ENCODE measurements around the gene ZNF407. TPM values are rescaled to one million over a fixed set of nuclear protein-coding genes. Genes with fewer than 3 reads are reported as not detected.

Gene ZNF407
- total RNA-seq, 2 experiments from 2014 or later: 23.2 to 24.7 TPM

DNA sequence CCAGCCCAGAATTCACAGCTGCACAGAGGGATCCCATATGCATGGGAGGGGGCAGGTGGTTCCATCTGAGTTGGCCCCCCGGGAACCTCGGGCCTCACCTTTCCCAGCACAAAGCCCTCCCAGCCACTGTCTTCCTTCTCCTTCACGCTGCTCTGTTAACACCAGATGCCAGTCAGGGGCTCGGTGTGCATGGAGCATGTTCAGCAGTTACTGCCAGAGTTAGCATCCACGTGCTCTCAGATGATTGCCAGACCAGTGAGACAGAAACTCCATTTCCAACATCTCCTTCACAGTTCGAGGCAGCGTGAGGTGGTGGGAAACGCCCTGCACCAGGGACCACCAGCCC is 510.2 kb downstream of the ZNF407 start:
- DNase-seq (no peak), ATAC-seq (ENCODE audit: poor library complexity) (no peak)
- POLR2A ChIA-PET: no interaction called here
- intact Hi-C loops (cut with DNase I, micrococcal nuclease): no loop called here
- Histone ChIP-seq H3K4me3 (ENCODE audit: low read length) (no peak overlapping the region), H3K9me3 (ENCODE audit: control insufficient read depth in 1 of 2, insufficient read depth in 1 of 2, low read length in 2 of 2) (no peaks in the 10 kb centered on the region), H3K27me3 (ENCODE audit: control insufficient read depth in 1 of 2, insufficient read depth in 2 of 2, low read length in 2 of 2) (no peaks in the 10 kb centered on the region), H3K36me3 (ENCODE audit: insufficient read depth, low read length) (no peaks in the 10 kb centered on the region), H3K27ac (ENCODE audit: low read depth in 1 of 2, low read length in 2 of 2) (no peak overlapping the region), H3K4me1 (ENCODE audit: insufficient read depth, low read length) (no peaks in the 10 kb centered on the region)
- H3K27ac Mint-ChIP-seq: no peak overlapping the region
- H3K36me3 Mint-ChIP-seq (ENCODE audit: low read depth): no peaks in the 10 kb centered on the region
- CTCF ChIA-PET: no interaction called here
- no peaks in the 10 kb centered on the region for H3K4me1 Mint-ChIP-seq (ENCODE audit: low read depth)
- TF ChIP-seq CTCF (IDR thresholded peaks at IDR 0.05): no peak
- H3K27me3 Mint-ChIP-seq: no peaks in the 10 kb centered on the region
- no peak overlapping the region for H3K4me3 Mint-ChIP-seq
- no peaks in the 10 kb centered on the region for H3K9me3 Mint-ChIP-seq

- no peaks in the 10 kb centered on the region for H3K27me3 ChIP-seq (ENCODE audit: control insufficient read depth in 1 of 2, insufficient read depth in 2 of 2, low read length in 2 of 2)
- H3K9me3 ChIP-seq (ENCODE audit: control insufficient read depth in 1 of 2, insufficient read depth in 1 of 2, low read length in 2 of 2): no peaks in the 10 kb centered on the region
- CTCF ChIA-PET: no interaction called here
- H3K9me3 Mint-ChIP-seq: no peaks in the 10 kb centered on the region
- intact Hi-C loops (cut with DNase I, micrococcal nuclease): no loop called here
- no peaks in the 10 kb centered on the region for H3K36me3 Mint-ChIP-seq (ENCODE audit: low read depth)
- ATAC-seq (ENCODE audit: poor library complexity) (no peak), DNase-seq (no peak)
- H3K4me1 ChIP-seq (ENCODE audit: insufficient read depth, low read length): no peaks in the 10 kb centered on the region
- no peak overlapping the region for H3K4me3 ChIP-seq (ENCODE audit: low read length)
- no peak overlapping the region for H3K27ac ChIP-seq (ENCODE audit: low read depth in 1 of 2, low read length in 2 of 2)
- POLR2A ChIA-PET: no interaction called here
- H3K27me3 Mint-ChIP-seq: no peaks in the 10 kb centered on the region
- H3K27ac Mint-ChIP-seq: no peak overlapping the region
- no peak for TF ChIP-seq CTCF (IDR thresholded peaks at IDR 0.05)
- H3K36me3 ChIP-seq (ENCODE audit: insufficient read depth, low read length): no peaks in the 10 kb centered on the region
- H3K4me1 Mint-ChIP-seq (ENCODE audit: low read depth): no peaks in the 10 kb centered on the region
- H3K4me3 Mint-ChIP-seq: no peak overlapping the region
Measured at GRCh38 chr18:75108579-75109318, 511.1 kb downstream of the ZNF407 start.

- Histone ChIP-seq H3K27me3 (ENCODE audit: control insufficient read depth in 1 of 2, insufficient read depth in 2 of 2, low read length in 2 of 2) (no peaks in the 10 kb centered on the region), H3K27ac (ENCODE audit: low read depth in 1 of 2, low read length in 2 of 2) (no peak overlapping the region), H3K36me3 (ENCODE audit: insufficient read depth, low read length) (no peaks in the 10 kb centered on the region), H3K4me3 (ENCODE audit: low read length) (no peak overlapping the region), H3K9me3 (ENCODE audit: control insufficient read depth in 1 of 2, insufficient read depth in 1 of 2, low read length in 2 of 2) (no peaks in the 10 kb centered on the region), H3K4me1 (ENCODE audit: insufficient read depth, low read length) (no peaks in the 10 kb centered on the region)
- Mint-ChIP-seq H3K36me3 (ENCODE audit: low read depth) (no peaks in the 10 kb centered on the region), H3K27ac (no peak overlapping the region), H3K4me1 (ENCODE audit: low read depth) (no peaks in the 10 kb centered on the region), H3K4me3 (no peak overlapping the region), H3K27me3 (no peaks in the 10 kb centered on the region), H3K9me3 (no peaks in the 10 kb centered on the region)
- ChIA-PET POLR2A (no interaction called here), CTCF (no interaction called here)
- intact Hi-C loops (cut with DNase I, micrococcal nuclease): no loop called here
- no peak for TF ChIP-seq CTCF (IDR thresholded peaks at IDR 0.05)
- ATAC-seq (ENCODE audit: poor library complexity) (no peak), DNase-seq (no peak)
Measured at GRCh38 chr18:75109319-75109691, 511.6 kb downstream of the ZNF407 start.
